Panc1 (cell line): ENCODE data around the gene PTCD2.

Experiments used
- POLR2AphosphoS5 ChIP-seq: IDR thresholded peaks from 2 replicates; pipeline ENCODE4 v1.6.1; 2012; ENCODE audit warnings: mild to moderate bottlenecking, low read depth, low read length, moderate library complexity
- SIN3A ChIP-seq: IDR thresholded peaks from 2 replicates; pipeline ENCODE4 v1.6.1; 2012; ENCODE audit warnings: low read depth, mild to moderate bottlenecking, low read length, moderate library complexity, borderline replicate concordance; ENCODE audit not compliant: insufficient read depth
- TCF7L2 ChIP-seq: IDR thresholded peaks from 2 replicates; pipeline ENCODE4 v1.6.1; 2011; ENCODE audit warnings: mild to moderate bottlenecking, low read depth, low read length, inconsistent platforms
- TF ChIP-seq, protein P1 (sequence below): fragments of 450-650 bp; IDR thresholded peaks from 2 replicates; pipeline ENCODE4 v1.5.1; 2017; ENCODE audit warnings: mild to moderate bottlenecking
- TF ChIP-seq, protein P2 (sequence below), 2 experiments: IDR thresholded peaks; 2 replicates each; pipeline ENCODE4 v1.6.1; 2011 to 2012; ENCODE audit warnings: low read depth in 2 of 2, control low read depth in 1 of 2, low read length in 1 of 2, mild to moderate bottlenecking in 1 of 2, moderate library complexity in 1 of 2; ENCODE audit not compliant: insufficient read depth in 1 of 2

DNA sequence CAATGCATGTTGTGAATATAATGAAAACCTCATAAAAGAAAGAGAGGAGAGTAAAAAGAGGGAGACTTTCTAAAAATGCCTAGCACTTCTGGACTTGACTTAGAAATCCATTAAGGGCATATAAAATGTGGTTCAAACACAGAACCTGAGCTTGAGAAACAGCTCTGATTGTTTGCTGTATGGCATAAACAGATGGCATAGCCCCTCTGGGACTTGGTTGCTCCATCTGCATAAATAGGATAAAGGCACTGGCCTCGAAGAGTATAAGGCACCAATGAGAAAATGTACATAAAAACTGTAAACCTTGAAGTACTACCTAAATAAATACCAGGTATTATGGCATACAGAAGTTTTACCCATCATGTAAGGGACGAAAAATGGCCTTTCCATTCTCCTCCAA is 23.9 kb upstream of the PTCD2 start:
- TF ChIP-seq, protein P1, sequence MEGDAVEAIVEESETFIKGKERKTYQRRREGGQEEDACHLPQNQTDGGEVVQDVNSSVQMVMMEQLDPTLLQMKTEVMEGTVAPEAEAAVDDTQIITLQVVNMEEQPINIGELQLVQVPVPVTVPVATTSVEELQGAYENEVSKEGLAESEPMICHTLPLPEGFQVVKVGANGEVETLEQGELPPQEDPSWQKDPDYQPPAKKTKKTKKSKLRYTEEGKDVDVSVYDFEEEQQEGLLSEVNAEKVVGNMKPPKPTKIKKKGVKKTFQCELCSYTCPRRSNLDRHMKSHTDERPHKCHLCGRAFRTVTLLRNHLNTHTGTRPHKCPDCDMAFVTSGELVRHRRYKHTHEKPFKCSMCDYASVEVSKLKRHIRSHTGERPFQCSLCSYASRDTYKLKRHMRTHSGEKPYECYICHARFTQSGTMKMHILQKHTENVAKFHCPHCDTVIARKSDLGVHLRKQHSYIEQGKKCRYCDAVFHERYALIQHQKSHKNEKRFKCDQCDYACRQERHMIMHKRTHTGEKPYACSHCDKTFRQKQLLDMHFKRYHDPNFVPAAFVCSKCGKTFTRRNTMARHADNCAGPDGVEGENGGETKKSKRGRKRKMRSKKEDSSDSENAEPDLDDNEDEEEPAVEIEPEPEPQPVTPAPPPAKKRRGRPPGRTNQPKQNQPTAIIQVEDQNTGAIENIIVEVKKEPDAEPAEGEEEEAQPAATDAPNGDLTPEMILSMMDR = no peak
- TF ChIP-seq, protein P2, sequence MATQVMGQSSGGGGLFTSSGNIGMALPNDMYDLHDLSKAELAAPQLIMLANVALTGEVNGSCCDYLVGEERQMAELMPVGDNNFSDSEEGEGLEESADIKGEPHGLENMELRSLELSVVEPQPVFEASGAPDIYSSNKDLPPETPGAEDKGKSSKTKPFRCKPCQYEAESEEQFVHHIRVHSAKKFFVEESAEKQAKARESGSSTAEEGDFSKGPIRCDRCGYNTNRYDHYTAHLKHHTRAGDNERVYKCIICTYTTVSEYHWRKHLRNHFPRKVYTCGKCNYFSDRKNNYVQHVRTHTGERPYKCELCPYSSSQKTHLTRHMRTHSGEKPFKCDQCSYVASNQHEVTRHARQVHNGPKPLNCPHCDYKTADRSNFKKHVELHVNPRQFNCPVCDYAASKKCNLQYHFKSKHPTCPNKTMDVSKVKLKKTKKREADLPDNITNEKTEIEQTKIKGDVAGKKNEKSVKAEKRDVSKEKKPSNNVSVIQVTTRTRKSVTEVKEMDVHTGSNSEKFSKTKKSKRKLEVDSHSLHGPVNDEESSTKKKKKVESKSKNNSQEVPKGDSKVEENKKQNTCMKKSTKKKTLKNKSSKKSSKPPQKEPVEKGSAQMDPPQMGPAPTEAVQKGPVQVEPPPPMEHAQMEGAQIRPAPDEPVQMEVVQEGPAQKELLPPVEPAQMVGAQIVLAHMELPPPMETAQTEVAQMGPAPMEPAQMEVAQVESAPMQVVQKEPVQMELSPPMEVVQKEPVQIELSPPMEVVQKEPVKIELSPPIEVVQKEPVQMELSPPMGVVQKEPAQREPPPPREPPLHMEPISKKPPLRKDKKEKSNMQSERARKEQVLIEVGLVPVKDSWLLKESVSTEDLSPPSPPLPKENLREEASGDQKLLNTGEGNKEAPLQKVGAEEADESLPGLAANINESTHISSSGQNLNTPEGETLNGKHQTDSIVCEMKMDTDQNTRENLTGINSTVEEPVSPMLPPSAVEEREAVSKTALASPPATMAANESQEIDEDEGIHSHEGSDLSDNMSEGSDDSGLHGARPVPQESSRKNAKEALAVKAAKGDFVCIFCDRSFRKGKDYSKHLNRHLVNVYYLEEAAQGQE (IDR thresholded peaks at IDR 0.05; ENCODE audit: insufficient read depth in 1 of 2, low read depth in 2 of 2, low read length in 1 of 2) = no peak
- TF ChIP-seq POLR2AphosphoS5 (no peak), TCF7L2 (no peak), SIN3A (no peak)
